ENCODE results near the gene HOMER1.
A peak's percentile ranks its signal among the peaks of the same experiment; 100 is the strongest.

HOMER1 gene

GRCh38 chr5:79513704-79514390 is at the start of gene HOMER1:
Gene HOMER1 (minus strand): TSS chr5:79514134. CDS start chr5:79512774, 1,360 bp downstream.
- DNase-seq (ENCODE audit: low spot score) = peak; percentile 72

GRCh38 chr5:79563247-79563590 is 49.3 kb upstream of the HOMER1 start:
- no peak for DNase-seq (ENCODE audit: low spot score)

GRCh38 chr5:79562351-79563246 is 48.7 kb upstream of the HOMER1 start:
- DNase-seq (ENCODE audit: low spot score) = no peak

GRCh38 chr5:79561525-79561893 is 47.6 kb upstream of the HOMER1 start:
- no peak for DNase-seq (ENCODE audit: low spot score)

- DNase-seq (ENCODE audit: low spot score) = no peak
Observed at GRCh38 chr5:79560771-79561524, 47.0 kb upstream of the HOMER1 start.

GRCh38 chr5:79555418-79555817 is 41.5 kb upstream of the HOMER1 start:
- no peak for DNase-seq (ENCODE audit: low spot score)

GRCh38 chr5:79552984-79553383 is 39.0 kb upstream of the HOMER1 start:
- no peak for DNase-seq (ENCODE audit: low spot score)

GRCh38 chr5:79547982-79548381 is 34.0 kb upstream of the HOMER1 start:
- no peak for DNase-seq (ENCODE audit: low spot score)

GRCh38 chr5:79547429-79547822 is 33.5 kb upstream of the HOMER1 start:
- no peak for DNase-seq (ENCODE audit: low spot score)

- no peak for DNase-seq (ENCODE audit: low spot score)
Observed at GRCh38 chr5:79546782-79547428, 33.0 kb upstream of the HOMER1 start.

GRCh38 chr5:79544131-79544530 is 30.2 kb upstream of the HOMER1 start:
- DNase-seq (ENCODE audit: low spot score) = no peak

- no peak for DNase-seq (ENCODE audit: low spot score)
Observed at GRCh38 chr5:79540939-79541338, 27.0 kb upstream of the HOMER1 start.

GRCh38 chr5:79536193-79536906 is 22.4 kb upstream of the HOMER1 start:
- no peak for DNase-seq (ENCODE audit: low spot score)

- no peak for DNase-seq (ENCODE audit: low spot score)
Observed at GRCh38 chr5:79535477-79536192, 21.7 kb upstream of the HOMER1 start.

- no peak for DNase-seq (ENCODE audit: low spot score)
Observed at GRCh38 chr5:79529110-79529509, 15.2 kb upstream of the HOMER1 start.

GRCh38 chr5:79527431-79527830 is 13.5 kb upstream of the HOMER1 start:
- DNase-seq (ENCODE audit: low spot score) = no peak

GRCh38 chr5:79526928-79527327 is 13.0 kb upstream of the HOMER1 start:
- no peak for DNase-seq (ENCODE audit: low spot score)

- DNase-seq (ENCODE audit: low spot score) = no peak
Observed at GRCh38 chr5:79526493-79526892, 12.6 kb upstream of the HOMER1 start.

GRCh38 chr5:79521156-79521555 is 7.2 kb upstream of the HOMER1 start:
- no peak for DNase-seq (ENCODE audit: low spot score)

- no peak for DNase-seq (ENCODE audit: low spot score)
Observed at GRCh38 chr5:79518718-79519117, 4.8 kb upstream of the HOMER1 start.

- DNase-seq (ENCODE audit: low spot score) = no peak
Observed at GRCh38 chr5:79517601-79518000, 3.7 kb upstream of the HOMER1 start.
